MM.1S (cell line): ENCODE results near the gene RBM42.

Experiments
- DNase-seq: peaks from one replicate; pipeline ENCODE4 v3.0.0-alpha.2; 2015
- H2AFZ ChIP-seq: fragments of 300-600 bp; sonication (generic); 2 replicates; pipeline ENCODE4 v1.6.0; 2016; ENCODE audit warnings: antibody characterized with exemption, low read length
- H3F3A ChIP-seq: fragments of 300-600 bp; sonication (generic); 2 replicates; pipeline ENCODE4 v1.6.1; 2016; ENCODE audit warnings: mild to moderate bottlenecking, antibody characterized with exemption, low read length, moderate library complexity, mixed read lengths; ENCODE audit not compliant: insufficient read depth
- H3K27ac ChIP-seq: fragments of 300-600 bp; sonication (generic); 2 replicates; pipeline ENCODE4 v1.5.1; 2016; ENCODE audit warnings: mild to moderate bottlenecking, low read length
- H3K27me3 ChIP-seq: fragments of 300-600 bp; sonication (generic); replicated peaks from 2 replicates; pipeline ENCODE4 v1.6.0; 2016; ENCODE audit warnings: low read length; ENCODE audit not compliant: insufficient read depth
- H3K36me3 ChIP-seq: fragments of 300-600 bp; sonication (generic); replicated peaks from 2 replicates; pipeline ENCODE4 v1.6.1; 2016; ENCODE audit warnings: mild to moderate bottlenecking, low read length, mixed read lengths; ENCODE audit not compliant: insufficient read depth
- H3K4me1 ChIP-seq: fragments of 300-600 bp; sonication (generic); 2 replicates; pipeline ENCODE4 v1.6.1; 2016; ENCODE audit warnings: low read length, mixed read lengths
- H3K4me2 ChIP-seq: fragments of 300-600 bp; sonication (generic); 2 replicates; pipeline ENCODE4 v1.6.0; 2016; ENCODE audit warnings: low read depth, low read length
- H3K4me3 ChIP-seq: fragments of 300-600 bp; sonication (generic); 2 replicates; pipeline ENCODE4 v1.5.1; 2016; ENCODE audit warnings: low read length, mixed read lengths
- H3K79me2 ChIP-seq: fragments of 300-600 bp; sonication (generic); 2 replicates; pipeline ENCODE4 v1.6.1; 2016; ENCODE audit warnings: mixed run types, low read length, mixed read lengths
- H3K9ac ChIP-seq: fragments of 300-600 bp; sonication (generic); 2 replicates; pipeline ENCODE4 v1.6.1; 2016; ENCODE audit warnings: low read length, mixed read lengths
- H3K9me2 ChIP-seq: fragments of 300-600 bp; sonication (generic); replicated peaks from 2 replicates; pipeline ENCODE4 v1.6.1; 2016; ENCODE audit warnings: mild to moderate bottlenecking, low read length, mixed read lengths; ENCODE audit not compliant: insufficient read depth
- H3K9me3 ChIP-seq: fragments of 300-600 bp; sonication (generic); replicated peaks from 2 replicates; pipeline ENCODE4 v1.6.1; 2016; ENCODE audit warnings: mild to moderate bottlenecking, low read length, mixed read lengths; ENCODE audit not compliant: insufficient read depth
- H4K20me1 ChIP-seq: fragments of 300-600 bp; sonication (generic); 2 replicates; pipeline ENCODE4 v1.6.1; 2016; ENCODE audit warnings: mild to moderate bottlenecking, low read length, moderate library complexity, mixed read lengths; ENCODE audit not compliant: insufficient read depth
- EZH2 ChIP-seq: fragments of 300-600 bp; sonication (generic); optimal IDR thresholded peaks from 2 replicates; pipeline ENCODE3; 2017; ENCODE audit warnings: low read depth, mild to moderate bottlenecking, antibody characterized with exemption, low read length, mixed read lengths
- EZH2phosphoT487 ChIP-seq: fragments of 300-600 bp; sonication (generic); IDR thresholded peaks from 2 replicates; pipeline ENCODE4 v1.6.1; 2018; ENCODE audit warnings: antibody characterized with exemption, low read length
- TF ChIP-seq, protein P1 (sequence below): fragments of 300-600 bp; sonication (generic); IDR thresholded peaks from 2 replicates; pipeline ENCODE4 v1.5.1; 2016; ENCODE audit warnings: antibody characterized with exemption, low read length, mixed read lengths

Gene RBM42

GRCh38 chr19:35665157-35665556 is 36.3 kb downstream of the RBM42 start:
- no peaks in the 10 kb centered on the region for H3K36me3 ChIP-seq
- H3K27ac ChIP-seq: no peak overlapping the region
- H3K9me3 ChIP-seq: no peaks in the 10 kb centered on the region
- no peaks in the 10 kb centered on the region for H3K4me1 ChIP-seq
- peaks cover 21% of the 10 kb centered on the region for H3K27me3 ChIP-seq
- H3K79me2 ChIP-seq: no peaks in the 10 kb centered on the region
- no peak overlapping the region for H3K4me2 ChIP-seq
- no peak overlapping the region for H2AFZ ChIP-seq
- H3K4me3 ChIP-seq: no peak overlapping the region
- no peak for DNase-seq
- H4K20me1 ChIP-seq: no peaks in the 10 kb centered on the region
- H3K9me2 ChIP-seq: no peaks in the 10 kb centered on the region
- TF ChIP-seq EZH2phosphoT487: no peak
- TF ChIP-seq, protein P1, sequence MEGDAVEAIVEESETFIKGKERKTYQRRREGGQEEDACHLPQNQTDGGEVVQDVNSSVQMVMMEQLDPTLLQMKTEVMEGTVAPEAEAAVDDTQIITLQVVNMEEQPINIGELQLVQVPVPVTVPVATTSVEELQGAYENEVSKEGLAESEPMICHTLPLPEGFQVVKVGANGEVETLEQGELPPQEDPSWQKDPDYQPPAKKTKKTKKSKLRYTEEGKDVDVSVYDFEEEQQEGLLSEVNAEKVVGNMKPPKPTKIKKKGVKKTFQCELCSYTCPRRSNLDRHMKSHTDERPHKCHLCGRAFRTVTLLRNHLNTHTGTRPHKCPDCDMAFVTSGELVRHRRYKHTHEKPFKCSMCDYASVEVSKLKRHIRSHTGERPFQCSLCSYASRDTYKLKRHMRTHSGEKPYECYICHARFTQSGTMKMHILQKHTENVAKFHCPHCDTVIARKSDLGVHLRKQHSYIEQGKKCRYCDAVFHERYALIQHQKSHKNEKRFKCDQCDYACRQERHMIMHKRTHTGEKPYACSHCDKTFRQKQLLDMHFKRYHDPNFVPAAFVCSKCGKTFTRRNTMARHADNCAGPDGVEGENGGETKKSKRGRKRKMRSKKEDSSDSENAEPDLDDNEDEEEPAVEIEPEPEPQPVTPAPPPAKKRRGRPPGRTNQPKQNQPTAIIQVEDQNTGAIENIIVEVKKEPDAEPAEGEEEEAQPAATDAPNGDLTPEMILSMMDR: no peak
- no peak for TF ChIP-seq EZH2
- H3K9ac ChIP-seq: no peak overlapping the region
- no peaks in the 10 kb centered on the region for H3F3A ChIP-seq

DNA sequence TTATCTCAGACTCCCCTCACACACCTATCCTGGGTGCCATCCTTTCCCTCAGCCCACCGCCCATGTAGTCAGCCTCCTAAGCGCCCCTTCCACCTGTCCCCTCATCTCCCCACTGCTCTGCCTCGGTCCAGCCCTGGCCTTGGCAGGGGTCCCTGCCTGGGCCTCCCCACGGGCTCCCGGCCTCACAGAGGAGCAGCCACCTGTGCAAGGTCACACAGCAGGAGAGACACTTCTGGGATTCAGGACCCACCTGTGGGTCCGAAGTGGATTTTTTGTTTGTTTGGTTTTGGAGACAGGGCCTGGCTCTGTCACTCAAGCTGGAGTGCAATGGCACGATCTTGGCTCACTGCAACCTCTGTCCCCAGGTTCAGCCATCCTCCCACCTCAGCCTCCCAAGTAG is 36.8 kb downstream of the RBM42 start:
- Histone ChIP-seq H3K27ac (no peak overlapping the region), H3F3A (no peaks in the 10 kb centered on the region), H3K9me3 (no peaks in the 10 kb centered on the region), H3K9me2 (no peaks in the 10 kb centered on the region), H3K4me2 (no peak overlapping the region), H3K27me3 (peaks cover 22% of the 10 kb centered on the region), H3K36me3 (no peaks in the 10 kb centered on the region), H2AFZ (no peak overlapping the region), H3K4me3 (no peak overlapping the region), H3K79me2 (no peaks in the 10 kb centered on the region), H3K4me1 (no peaks in the 10 kb centered on the region), H3K9ac (no peak overlapping the region), H4K20me1 (no peaks in the 10 kb centered on the region)
- no peak for DNase-seq
- TF ChIP-seq EZH2phosphoT487: no peak
- no peak for TF ChIP-seq EZH2
- TF ChIP-seq, protein P1: no peak

DNA sequence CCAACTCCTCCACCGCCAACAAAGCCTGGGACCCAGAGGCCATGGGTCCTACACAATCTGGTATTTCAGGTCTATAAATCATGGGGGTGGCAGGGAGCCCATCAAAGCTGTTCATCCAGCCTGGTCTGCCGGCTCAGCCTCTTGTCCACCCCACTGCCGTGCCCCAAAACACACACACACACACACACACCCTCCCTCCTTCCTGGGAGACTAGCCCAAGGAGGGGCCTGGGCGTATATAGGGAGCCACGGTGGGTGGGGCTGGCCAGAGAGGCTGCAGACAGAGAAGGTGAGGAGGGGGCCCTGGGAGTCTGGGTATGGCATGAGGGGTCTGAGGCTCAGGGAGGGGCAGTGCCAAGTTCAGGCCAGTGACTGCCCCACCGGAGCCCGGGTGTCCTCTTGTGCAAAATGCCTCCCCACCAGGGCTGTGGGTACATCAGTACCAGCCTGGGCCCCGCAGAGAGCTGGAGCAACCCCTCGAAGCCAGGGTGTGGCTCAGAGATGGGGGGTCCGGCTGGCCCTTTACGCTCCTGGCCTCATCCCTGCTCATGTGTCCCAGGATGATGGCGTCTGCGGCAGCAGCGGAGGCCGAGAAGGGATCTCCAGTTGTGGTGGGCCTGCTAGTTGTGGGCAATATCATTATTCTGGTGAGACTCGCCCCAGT is 37.5 kb downstream of the RBM42 start, which contains the start of gene UPK1A:
Gene UPK1A, plus strand, starts transcription at position 267 of the 663 bp plus-strand sequence. Its CDS starts 296 bp downstream, at position 563.
- TF ChIP-seq, protein P1: no peak
- TF ChIP-seq EZH2phosphoT487 (no peak), EZH2 (no peak)
- no peaks in the 10 kb centered on the region for H3K36me3 ChIP-seq
- DNase-seq: no peak

More for the DNA sequence above, 37.5 kb downstream of the RBM42 start, which contains the start of gene UPK1A:
- H3K27me3 ChIP-seq: peaks cover 28% of the 10 kb centered on the region
- no peak within 1 kb of the TSS for H3K27ac ChIP-seq
- no peak within 1 kb of the TSS for H3K4me3 ChIP-seq
- no peaks in the 10 kb centered on the region for H3K79me2 ChIP-seq
- H4K20me1 ChIP-seq: no peaks in the 10 kb centered on the region
- H2AFZ ChIP-seq: no peak within 1 kb of the TSS
- no peaks in the 10 kb centered on the region for H3K4me1 ChIP-seq
- no peak within 1 kb of the TSS for H3K4me2 ChIP-seq
- no peak within 1 kb of the TSS for H3K9ac ChIP-seq
- no peaks in the 10 kb centered on the region for H3K9me2 ChIP-seq
- H3K9me3 ChIP-seq: no peaks in the 10 kb centered on the region
- H3F3A ChIP-seq: no peaks in the 10 kb centered on the region
